Measurements from ENCODE around the gene FAM163B. TPM values are rescaled to one million over a fixed set of nuclear protein-coding genes. Genes with fewer than 3 reads are reported as not detected.

Gene FAM163B
- total RNA-seq (2022; extraction: Qiagen RNA extraction; ENCODE audit: low read depth): not detected in 5 replicates

GRCh38 chr9:133609311-133610098 lies at the start of gene FAM163B:
Gene FAM163B (minus strand): TSS chr9:133609389. CDS start chr9:133580223, 29,166 bp downstream.

GRCh38 chr9:133635533-133636531 lies 26.6 kb upstream of the FAM163B start, which contains the start of gene DBH:
Gene DBH (plus strand): TSS chr9:133636363. CDS start chr9:133636372, 9 bp downstream.

DNA sequence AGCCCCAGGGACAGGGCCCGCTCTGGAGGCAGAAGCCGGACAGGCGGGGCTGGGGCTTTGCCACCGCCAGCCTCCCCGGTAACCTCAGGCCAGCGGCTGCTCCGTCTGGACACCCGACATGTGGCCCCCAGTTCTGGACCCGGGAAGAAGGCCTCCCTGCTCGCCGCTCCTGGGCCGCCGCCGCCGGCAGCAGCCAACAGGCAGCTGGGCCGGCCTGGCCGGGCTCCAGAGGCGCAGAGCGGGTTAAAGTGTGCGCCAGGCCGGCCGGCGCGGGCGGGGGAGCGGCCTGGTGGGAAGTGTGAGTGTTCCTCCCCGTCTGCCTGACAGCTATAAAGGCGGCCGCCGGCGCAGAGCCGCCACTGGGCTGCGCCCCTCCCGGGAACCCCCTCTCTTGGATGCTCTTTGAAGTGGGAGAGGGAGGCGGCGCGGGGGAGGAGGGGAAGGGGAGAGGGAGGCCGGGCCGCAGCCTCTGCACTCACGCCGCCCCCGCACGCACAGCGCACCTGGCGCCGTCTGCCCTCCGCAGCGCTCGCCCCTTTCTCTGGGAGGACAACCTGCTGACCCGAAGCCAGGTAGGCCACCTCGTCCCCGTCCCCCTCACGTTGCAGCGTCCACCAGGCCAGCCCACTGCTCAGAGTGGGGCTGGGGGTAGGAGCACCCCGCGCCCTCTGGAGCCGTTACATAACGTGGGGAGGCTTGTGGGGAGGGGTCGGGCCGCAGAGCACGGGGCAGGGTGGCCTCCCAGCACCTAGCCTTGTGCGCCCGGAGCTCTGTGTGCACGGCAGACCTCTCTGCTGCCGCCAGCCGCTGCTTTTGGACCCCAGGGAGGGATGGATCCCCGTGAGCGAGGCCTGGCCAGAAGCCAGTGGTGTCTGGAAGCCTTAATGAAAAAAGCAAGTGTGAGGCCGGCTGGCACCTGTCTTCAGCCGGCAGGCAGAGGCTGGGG lies 74.6 kb downstream of the FAM163B start, which contains the start of gene ADAMTSL2:
Gene ADAMTSL2, plus strand, starts transcription at position 359 of the 946 bp plus-strand sequence. CDS start 2,009 bp downstream, outside the sequence.

Other genes with a start within 250 kb of the FAM163B start
- gene SURF4, start 233.3 kb downstream of the FAM163B start, total RNA-seq (2022; extraction: Qiagen RNA extraction; ENCODE audit: low read depth): 190 to 220 TPM (median 208 TPM) in 5 replicates
- gene STKLD1, start 233.0 kb downstream of the FAM163B start, total RNA-seq (2022; extraction: Qiagen RNA extraction; ENCODE audit: low read depth): 0.55 to 1.5 TPM (median 1.1 TPM) in 5 replicates
- gene REXO4, start 191.4 kb downstream of the FAM163B start, total RNA-seq (2022; extraction: Qiagen RNA extraction; ENCODE audit: low read depth): 28.7 to 41.2 TPM (median 37.6 TPM) in 5 replicates
- gene ADAMTS13, start 187.0 kb downstream of the FAM163B start, total RNA-seq (2022; extraction: Qiagen RNA extraction; ENCODE audit: low read depth): 0.49 to 0.82 TPM (median 0.52 TPM) in 5 replicates
- gene CACFD1, start 149.4 kb downstream of the FAM163B start, total RNA-seq (2022; extraction: Qiagen RNA extraction; ENCODE audit: low read depth): 3.6 to 4.7 TPM (median 4.1 TPM) in 5 replicates
- gene SLC2A6, start 130.3 kb downstream of the FAM163B start, total RNA-seq (2022; extraction: Qiagen RNA extraction; ENCODE audit: low read depth): 15.4 to 21.8 TPM (median 20.4 TPM) in 5 replicates
- gene MYMK, start 84.4 kb downstream of the FAM163B start, total RNA-seq (2022; extraction: Qiagen RNA extraction; ENCODE audit: low read depth): not detected in 5 replicates
- not detected in 5 replicates for gene ADAMTSL2, start 74.7 kb downstream of the FAM163B start, total RNA-seq (2022; extraction: Qiagen RNA extraction; ENCODE audit: low read depth)
- gene DBH, start 27.0 kb upstream of the FAM163B start, total RNA-seq (2022; extraction: Qiagen RNA extraction; ENCODE audit: low read depth): not detected in 5 replicates
- gene SARDH, start 129.0 kb upstream of the FAM163B start, total RNA-seq (2022; extraction: Qiagen RNA extraction; ENCODE audit: low read depth): 0.07 to 0.13 TPM (median 0.08 TPM) in 4 of 5 replicates, not detected in the other

Measured in A549 treated with DMSO at 1 μM for 4 hours (cell line).